Fibroblast of lung (primary cell): ENCODE results near the gene TMLHE.

ENCODE experiments used
- EZH2 ChIP-seq: IDR thresholded peaks from 2 replicates; pipeline ENCODE4 v1.5.1; 2012; ENCODE audit warnings: low read length, control low read depth, mild to moderate bottlenecking; ENCODE audit errors: missing control alignments
- TF ChIP-seq, protein P1 (sequence below), 2 donors: IDR thresholded peaks in 1 of 2; conservative IDR thresholded peaks in 1 of 2; 1 replicate in 1 of 2; 2 replicates in 1 of 2; pipeline ENCODE4 v1.5.1; 2011 to 2012; ENCODE audit warnings: low read length in 2 of 2, control low read depth in 1 of 2, inconsistent platforms in 1 of 2, low read depth in 1 of 2, mild to moderate bottlenecking in 1 of 2

DNA sequence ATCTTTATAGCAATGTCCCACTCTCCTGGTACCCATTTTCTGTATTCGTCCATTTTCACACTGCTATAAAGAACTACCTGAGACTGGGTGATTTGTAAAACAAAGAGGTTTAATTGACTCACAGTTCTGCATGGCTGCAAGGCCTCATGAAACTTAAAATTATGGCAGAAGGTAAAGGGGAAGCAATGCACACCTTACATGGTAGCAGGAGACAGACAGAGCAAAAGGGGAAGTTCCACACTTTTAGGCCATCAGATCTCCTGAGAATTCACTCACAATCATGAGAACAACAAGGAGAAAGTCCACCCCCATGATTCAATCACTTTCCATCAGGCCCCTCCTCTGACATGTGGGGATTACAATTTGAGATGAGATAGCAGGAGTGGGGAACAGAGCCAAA, 49.7 kb downstream of the TMLHE start:
- TF ChIP-seq, protein P1, sequence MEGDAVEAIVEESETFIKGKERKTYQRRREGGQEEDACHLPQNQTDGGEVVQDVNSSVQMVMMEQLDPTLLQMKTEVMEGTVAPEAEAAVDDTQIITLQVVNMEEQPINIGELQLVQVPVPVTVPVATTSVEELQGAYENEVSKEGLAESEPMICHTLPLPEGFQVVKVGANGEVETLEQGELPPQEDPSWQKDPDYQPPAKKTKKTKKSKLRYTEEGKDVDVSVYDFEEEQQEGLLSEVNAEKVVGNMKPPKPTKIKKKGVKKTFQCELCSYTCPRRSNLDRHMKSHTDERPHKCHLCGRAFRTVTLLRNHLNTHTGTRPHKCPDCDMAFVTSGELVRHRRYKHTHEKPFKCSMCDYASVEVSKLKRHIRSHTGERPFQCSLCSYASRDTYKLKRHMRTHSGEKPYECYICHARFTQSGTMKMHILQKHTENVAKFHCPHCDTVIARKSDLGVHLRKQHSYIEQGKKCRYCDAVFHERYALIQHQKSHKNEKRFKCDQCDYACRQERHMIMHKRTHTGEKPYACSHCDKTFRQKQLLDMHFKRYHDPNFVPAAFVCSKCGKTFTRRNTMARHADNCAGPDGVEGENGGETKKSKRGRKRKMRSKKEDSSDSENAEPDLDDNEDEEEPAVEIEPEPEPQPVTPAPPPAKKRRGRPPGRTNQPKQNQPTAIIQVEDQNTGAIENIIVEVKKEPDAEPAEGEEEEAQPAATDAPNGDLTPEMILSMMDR (conservative IDR thresholded peaks at IDR 0.05 in 1 of 2, IDR thresholded peaks at IDR 0.05 in 1 of 2; ENCODE audit: low read depth in 1 of 2, low read length in 2 of 2) = no peak
- no peak for TF ChIP-seq EZH2
